ENCODE results near the gene GRHL3. TPM values are rescaled to one million over a fixed set of nuclear protein-coding genes. Genes with fewer than 3 reads are reported as not detected.
A peak's percentile ranks its signal among the peaks of the same experiment; 100 is the strongest.

GRHL3 gene
- total RNA-seq, 1 donor from 2014 or later: 20.5 TPM

DNA sequence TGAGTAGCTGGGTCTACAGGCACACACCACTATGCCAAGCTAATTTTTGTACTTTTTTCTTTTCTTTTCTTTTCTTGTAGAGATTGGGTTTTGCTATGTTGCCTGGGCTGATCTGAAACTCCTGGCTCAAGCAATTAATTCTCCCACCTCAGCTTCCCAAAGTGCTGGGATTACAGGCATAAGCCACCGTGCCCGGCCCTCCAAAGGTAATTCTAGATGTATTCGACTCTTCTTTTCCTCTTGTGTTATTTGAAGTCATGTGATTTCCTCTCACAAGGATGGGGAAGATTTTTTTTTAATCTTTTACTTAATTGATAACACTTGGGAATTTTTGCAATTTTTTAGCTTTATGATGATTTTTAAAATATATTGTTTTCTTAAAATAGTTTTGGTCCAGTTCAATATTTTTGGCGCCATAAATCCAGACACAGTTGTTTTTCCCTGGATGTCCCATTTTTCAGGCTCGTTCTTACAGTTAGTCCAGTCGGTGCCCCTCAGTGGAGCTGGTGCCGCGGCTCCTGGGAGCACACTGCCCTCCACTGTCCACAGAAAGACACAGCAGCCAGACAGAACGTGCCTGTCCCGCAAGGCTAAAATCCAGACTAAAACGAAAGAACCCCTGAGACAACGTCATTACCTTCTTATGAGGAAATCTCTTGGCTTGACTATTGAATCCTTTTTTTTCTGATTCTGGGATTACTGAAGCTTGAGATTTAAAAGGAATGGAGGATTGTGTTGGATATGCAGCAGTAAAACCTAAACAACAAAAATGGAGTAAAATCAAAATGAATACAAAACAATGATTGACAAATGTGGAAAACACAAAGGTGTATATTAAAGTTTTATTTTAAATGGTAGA, 72.0 kb downstream of the GRHL3 start:
- no peak overlapping the region for H3K4me3 ChIP-seq (ENCODE audit: low read depth, low read length)
- no peak for FAIRE-seq

DNA sequence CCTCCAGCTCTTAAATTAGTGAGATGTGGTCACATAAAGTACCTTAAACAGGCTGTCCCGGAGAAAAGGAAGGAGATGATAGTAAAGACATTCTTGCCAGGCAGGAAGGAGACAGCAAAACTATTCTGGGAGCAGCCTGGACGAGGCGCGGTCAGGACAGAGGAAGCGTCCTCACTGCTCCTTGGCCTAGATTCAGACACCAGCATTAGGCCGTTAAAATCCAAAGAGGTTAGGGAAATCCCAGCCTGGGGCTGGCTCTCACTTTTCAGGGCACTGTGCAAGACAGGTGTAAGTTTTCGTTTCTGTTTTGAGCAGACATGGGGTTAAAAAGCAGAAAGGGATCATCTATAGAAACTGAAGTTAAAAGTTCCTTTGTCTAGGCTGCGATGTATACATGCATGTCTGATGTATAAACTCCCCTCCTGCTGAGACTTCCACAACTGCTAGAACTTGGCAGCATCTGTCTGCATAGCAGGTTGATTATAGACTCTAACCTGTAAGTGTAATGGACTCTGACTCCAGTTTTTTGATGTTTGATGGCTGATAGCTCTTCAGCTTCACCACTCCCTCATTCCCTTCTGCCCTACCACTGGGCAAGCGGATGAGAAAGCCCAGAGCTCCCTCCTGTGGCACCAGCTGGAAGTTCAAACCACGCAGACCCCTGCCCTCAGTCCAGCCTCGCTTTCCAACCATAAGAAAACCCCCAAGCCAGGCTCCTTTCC, 72.9 kb downstream of the GRHL3 start:
- FAIRE-seq (no peak), DNase-seq (ENCODE audit: low read depth) (peak; percentile 59)
- no peaks in the 10 kb centered on the region for H3K27me3 ChIP-seq (ENCODE audit: control insufficient read depth, insufficient read depth, low read length)
- TF ChIP-seq, protein P1, sequence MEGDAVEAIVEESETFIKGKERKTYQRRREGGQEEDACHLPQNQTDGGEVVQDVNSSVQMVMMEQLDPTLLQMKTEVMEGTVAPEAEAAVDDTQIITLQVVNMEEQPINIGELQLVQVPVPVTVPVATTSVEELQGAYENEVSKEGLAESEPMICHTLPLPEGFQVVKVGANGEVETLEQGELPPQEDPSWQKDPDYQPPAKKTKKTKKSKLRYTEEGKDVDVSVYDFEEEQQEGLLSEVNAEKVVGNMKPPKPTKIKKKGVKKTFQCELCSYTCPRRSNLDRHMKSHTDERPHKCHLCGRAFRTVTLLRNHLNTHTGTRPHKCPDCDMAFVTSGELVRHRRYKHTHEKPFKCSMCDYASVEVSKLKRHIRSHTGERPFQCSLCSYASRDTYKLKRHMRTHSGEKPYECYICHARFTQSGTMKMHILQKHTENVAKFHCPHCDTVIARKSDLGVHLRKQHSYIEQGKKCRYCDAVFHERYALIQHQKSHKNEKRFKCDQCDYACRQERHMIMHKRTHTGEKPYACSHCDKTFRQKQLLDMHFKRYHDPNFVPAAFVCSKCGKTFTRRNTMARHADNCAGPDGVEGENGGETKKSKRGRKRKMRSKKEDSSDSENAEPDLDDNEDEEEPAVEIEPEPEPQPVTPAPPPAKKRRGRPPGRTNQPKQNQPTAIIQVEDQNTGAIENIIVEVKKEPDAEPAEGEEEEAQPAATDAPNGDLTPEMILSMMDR (IDR thresholded peaks at IDR 0.05; ENCODE audit: insufficient read depth, low read length, severe bottlenecking): peak; percentile 92
- H3K4me3 ChIP-seq (ENCODE audit: low read depth, low read length): no peak overlapping the region
- H3K36me3 ChIP-seq (ENCODE audit: control insufficient read depth, insufficient read depth, low read length): peaks cover 3% of the 10 kb centered on the region

More for the DNA sequence above, 72.0 kb downstream of the GRHL3 start:
- peaks cover 3% of the 10 kb centered on the region for H3K36me3 ChIP-seq (ENCODE audit: control insufficient read depth, insufficient read depth, low read length)
- no peaks in the 10 kb centered on the region for H3K27me3 ChIP-seq (ENCODE audit: control insufficient read depth, insufficient read depth, low read length)
- peak; percentile 67 for DNase-seq (ENCODE audit: low read depth)
- TF ChIP-seq, protein P1 (IDR thresholded peaks at IDR 0.05; ENCODE audit: insufficient read depth, low read length, severe bottlenecking): peak; percentile 94

DNA sequence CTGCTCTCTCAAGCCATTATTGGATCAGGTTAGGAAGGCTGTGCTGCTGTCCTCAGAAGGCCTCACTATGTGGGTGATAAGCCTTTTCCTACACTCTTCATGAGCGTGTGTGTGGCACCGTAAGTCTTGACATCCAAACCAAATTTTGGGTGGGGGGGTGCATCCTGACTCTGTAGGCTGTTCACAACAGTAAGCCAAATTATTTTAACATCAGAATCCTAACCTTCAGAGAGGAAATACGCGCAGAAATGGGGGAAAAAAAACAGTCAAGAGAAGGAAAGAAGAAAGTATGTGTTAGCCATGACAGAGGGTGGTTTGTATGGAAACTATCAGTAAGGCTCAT, 73.4 kb downstream of the GRHL3 start:
- H3K4me3 ChIP-seq (ENCODE audit: low read depth, low read length): no peak overlapping the region
- H3K36me3 ChIP-seq (ENCODE audit: control insufficient read depth, insufficient read depth, low read length): peaks cover 1% of the 10 kb centered on the region
- no peak for DNase-seq (ENCODE audit: low read depth)
- no peaks in the 10 kb centered on the region for H3K27me3 ChIP-seq (ENCODE audit: control insufficient read depth, insufficient read depth, low read length)
- TF ChIP-seq, protein P1 (IDR thresholded peaks at IDR 0.05; ENCODE audit: insufficient read depth, low read length, severe bottlenecking): no peak
- no peak for FAIRE-seq

GRCh38 chr1:24392982-24393650, 74.0 kb downstream of the GRHL3 start:
- H3K36me3 ChIP-seq (ENCODE audit: control insufficient read depth, insufficient read depth, low read length): peaks cover 1% of the 10 kb centered on the region
- FAIRE-seq (no peak), DNase-seq (ENCODE audit: low read depth) (no peak)
- H3K27me3 ChIP-seq (ENCODE audit: control insufficient read depth, insufficient read depth, low read length): no peaks in the 10 kb centered on the region
- no peak overlapping the region for H3K4me3 ChIP-seq (ENCODE audit: low read depth, low read length)
- TF ChIP-seq, protein P1 (IDR thresholded peaks at IDR 0.05; ENCODE audit: insufficient read depth, low read length, severe bottlenecking): no peak

GRCh38 chr1:24393892-24394291, 74.7 kb downstream of the GRHL3 start:
- Histone ChIP-seq H3K27me3 (ENCODE audit: control insufficient read depth, insufficient read depth, low read length) (no peaks in the 10 kb centered on the region), H3K36me3 (ENCODE audit: control insufficient read depth, insufficient read depth, low read length) (peaks cover 1% of the 10 kb centered on the region), H3K4me3 (ENCODE audit: low read depth, low read length) (no peak overlapping the region)
- DNase-seq (ENCODE audit: low read depth) (peak; percentile 85), FAIRE-seq (no peak)
- TF ChIP-seq, protein P1 (IDR thresholded peaks at IDR 0.05; ENCODE audit: insufficient read depth, low read length, severe bottlenecking): no peak
